H1 (cell line): ENCODE measurements around the gene CHST8. TPM values are rescaled to one million over a fixed set of nuclear protein-coding genes. Genes with fewer than 3 reads are reported as not detected.
A peak's percentile ranks its signal among the peaks of the same experiment; 100 is the strongest.

ENCODE experiments used
- CTCF ChIA-PET: fragments of 300-600 bp; sonication (Branson Sonifier 250); formaldehyde crosslinking; loops from one replicate; lab custom pipeline; 2021; ENCODE audit not compliant: partially characterized antibody; lab: Charles Lee
- POLR2A ChIA-PET: fragments of 300-600 bp; sonication (Branson Sonifier 250); formaldehyde crosslinking; loops from one replicate; lab custom pipeline; 2021; ENCODE audit warnings: inconsistent platforms; ENCODE audit not compliant: partially characterized antibody; lab: Charles Lee
- DNase-seq, 2 experiments: peaks; one replicate each; pipeline versions ENCODE4 v3.0.0 to v3.0.0-alpha.2; 2010 to 2022; ENCODE audit warnings: low spot score in 2 of 2, low read depth in 1 of 2, mixed read lengths in 1 of 2
- FAIRE-seq: peaks from 2 replicates; lab custom pipeline; 2011; peaks lifted over from hg19 to GRCh38; lab: Jason Lieb, UNC
- H2AFZ ChIP-seq: 2 replicates; pipeline ENCODE4 v1.8.1; 2012; ENCODE audit warnings: low read length, inconsistent platforms
- H2AK5ac ChIP-seq: 2 replicates; pipeline ENCODE4 v1.6.1; 2013; ENCODE audit warnings: low read depth, low read length
- H2BK120ac ChIP-seq: replicated peaks from 2 replicates; pipeline ENCODE3; 2013; ENCODE audit warnings: low read depth, low read length, inconsistent platforms
- H2BK12ac ChIP-seq: 2 replicates; pipeline ENCODE4 v1.6.1; 2013; ENCODE audit warnings: low read depth, low read length
- H2BK15ac ChIP-seq: 2 replicates; pipeline ENCODE4 v1.6.1; 2013; ENCODE audit warnings: low read length
- H2BK20ac ChIP-seq: 2 replicates; pipeline ENCODE4 v1.6.1; 2013; ENCODE audit warnings: low read length
- H2BK5ac ChIP-seq: 2 replicates; pipeline ENCODE4 v1.6.1; 2013; ENCODE audit warnings: low read depth, low read length
- H3K14ac ChIP-seq: 2 replicates; pipeline ENCODE4 v1.6.1; 2013; ENCODE audit warnings: inconsistent platforms; ENCODE audit not compliant: insufficient read length
- H3K18ac ChIP-seq: 2 replicates; pipeline ENCODE4 v1.6.1; 2013; ENCODE audit warnings: low read length; ENCODE audit errors: extremely low read depth
- H3K23ac ChIP-seq: 2 replicates; pipeline ENCODE4 v1.6.1; 2013; ENCODE audit warnings: inconsistent platforms; ENCODE audit not compliant: insufficient read length
- H3K23me2 ChIP-seq: 2 replicates; pipeline ENCODE4 v1.6.1; 2013; ENCODE audit warnings: low read depth, low read length
- H3K27ac ChIP-seq: 2 replicates; pipeline ENCODE4 v1.6.1; 2011; ENCODE audit warnings: low read depth, low read length, inconsistent platforms
- H3K27me3 ChIP-seq, 4 experiments: replicated peaks in 1 of 4; 1 replicate in 1 of 4; 2 replicates in 3 of 4; pipeline versions ENCODE4 v1.6.1 to v1.8.1; 2011 to 2013; ENCODE audit warnings: low read length in 3 of 4, mild to moderate bottlenecking in 3 of 4, inconsistent platforms in 2 of 4, mixed read lengths in 2 of 4, moderate library complexity in 1 of 4; ENCODE audit not compliant: control insufficient read depth in 3 of 4, insufficient read depth in 3 of 4; ENCODE audit errors: extremely low read depth in 1 of 4
- H3K36me3 ChIP-seq, 4 experiments: 2 replicates each; pipeline versions ENCODE4 v1.6.1 to v1.8.1; 2011 to 2013; ENCODE audit warnings: mild to moderate bottlenecking in 4 of 4, low read length in 3 of 4, moderate library complexity in 2 of 4, control low read depth in 1 of 4, inconsistent platforms in 1 of 4; ENCODE audit not compliant: insufficient read depth in 4 of 4, control insufficient read depth in 2 of 4
- H3K4ac ChIP-seq: replicated peaks from 2 replicates; pipeline ENCODE3; 2013; ENCODE audit warnings: low read length, low read depth, mixed read lengths, inconsistent platforms; ENCODE audit not compliant: insufficient read length
- H3K4me1 ChIP-seq, 4 experiments: replicated peaks in 1 of 4; 1 replicate in 1 of 4; 2 replicates in 3 of 4; pipeline versions ENCODE4 v1.6.1 to v1.8.1; 2011 to 2013; ENCODE audit warnings: low read length in 3 of 4, inconsistent platforms in 2 of 4, mixed read lengths in 1 of 4; ENCODE audit not compliant: insufficient read depth in 4 of 4, control insufficient read depth in 3 of 4
- H3K4me2 ChIP-seq, 2 experiments: 2 replicates each; pipeline versions ENCODE4 v1.6.1 to v1.8.1; 2011 to 2013; ENCODE audit warnings: low read depth in 2 of 2, low read length in 2 of 2, control low read depth in 1 of 2, inconsistent platforms in 1 of 2, mild to moderate bottlenecking in 1 of 2; ENCODE audit not compliant: insufficient read depth in 1 of 2
- H3K4me3 ChIP-seq, 4 experiments: fragments of 200-600, 300-600 bp in 1 of 4; sonication (generic), shearing (Covaris generic), sonication (Bioruptor Twin) in 1 of 4; 2 replicates each; pipeline versions ENCODE4 v1.5.1 to v1.8.1; 2011 to 2016; ENCODE audit warnings: low read length in 4 of 4, low read depth in 3 of 4, control low read depth in 2 of 4, inconsistent platforms in 2 of 4, mild to moderate bottlenecking in 2 of 4, mixed read lengths in 1 of 4, moderate library complexity in 1 of 4; ENCODE audit not compliant: insufficient read depth in 2 of 4; ENCODE audit errors: extremely low read depth in 1 of 4
- H3K56ac ChIP-seq: replicated peaks from 2 replicates; pipeline ENCODE3; 2013; ENCODE audit warnings: low read depth, mild to moderate bottlenecking, mixed read lengths, low read length, inconsistent platforms; ENCODE audit not compliant: insufficient read length
- H3K79me1 ChIP-seq: 2 replicates; pipeline ENCODE4 v1.6.1; 2013; ENCODE audit warnings: low read depth, low read length, control low read depth
- H3K79me2 ChIP-seq, 2 experiments: 2 replicates each; pipeline versions ENCODE4 v1.6.1 to v1.8.1; 2012 to 2013; ENCODE audit warnings: low read length in 2 of 2, mild to moderate bottlenecking in 2 of 2, inconsistent platforms in 1 of 2; ENCODE audit not compliant: insufficient read depth in 2 of 2, control insufficient read depth in 1 of 2
- H3K9ac ChIP-seq, 4 experiments: replicated peaks in 1 of 4; 1 replicate in 1 of 4; 2 replicates in 3 of 4; pipeline versions ENCODE4 v1.6.1 to v1.8.1; 2011 to 2013; ENCODE audit warnings: low read depth in 3 of 4, low read length in 3 of 4, control low read depth in 2 of 4, mild to moderate bottlenecking in 2 of 4, moderate library complexity in 2 of 4, inconsistent platforms in 1 of 4; ENCODE audit errors: extremely low read depth in 1 of 4
- H3K9me3 ChIP-seq, 2 experiments: 2 replicates each; pipeline versions ENCODE4 v1.6.1 to v1.8.1; 2012 to 2013; ENCODE audit warnings: mild to moderate bottlenecking in 2 of 2, moderate library complexity in 2 of 2, control low read depth in 1 of 2, inconsistent platforms in 1 of 2, low read depth in 1 of 2, low read length in 1 of 2, mixed read lengths in 1 of 2; ENCODE audit not compliant: insufficient read depth in 2 of 2
- H4K20me1 ChIP-seq, 2 experiments: replicated peaks in 1 of 2; 2 replicates each; pipeline versions ENCODE3 to v1.8.1; 2011 to 2013; ENCODE audit warnings: inconsistent platforms in 2 of 2, low read length in 2 of 2, mild to moderate bottlenecking in 1 of 2; ENCODE audit not compliant: insufficient read depth in 2 of 2, control insufficient read depth in 1 of 2
- H4K5ac ChIP-seq: 2 replicates; pipeline ENCODE4 v1.6.1; 2013; ENCODE audit warnings: low read length, low read depth, mixed read lengths, inconsistent platforms; ENCODE audit not compliant: insufficient read length
- H4K8ac ChIP-seq: 2 replicates; pipeline ENCODE4 v1.8.0; 2013; ENCODE audit warnings: mild to moderate bottlenecking, moderate library complexity, low read length, inconsistent platforms; ENCODE audit not compliant: insufficient read depth; ENCODE audit errors: extremely low read depth
- H4K91ac ChIP-seq: replicated peaks from 2 replicates; pipeline ENCODE3; 2013; ENCODE audit warnings: low read length, mixed read lengths, inconsistent platforms; ENCODE audit not compliant: insufficient read length
- ATF2 ChIP-seq: IDR thresholded peaks from 2 replicates; pipeline ENCODE4 v1.6.1; 2012; ENCODE audit warnings: low read length, inconsistent platforms
- BACH1 ChIP-seq: IDR thresholded peaks from 2 replicates; pipeline ENCODE4 v1.6.1; 2012; ENCODE audit warnings: low read length, improper control_type of control experiment
- CBX8 ChIP-seq: fragments of 300-800, 300-1000 bp; sonication (generic); IDR thresholded peaks from 2 replicates; pipeline ENCODE4 v1.7.1; 2016; ENCODE audit warnings: low read depth, low read length, borderline replicate concordance
- CREB1 ChIP-seq: IDR thresholded peaks from 2 replicates; pipeline ENCODE4 v1.6.1; 2012; ENCODE audit warnings: inconsistent platforms
- GABPA ChIP-seq: IDR thresholded peaks from 2 replicates; pipeline ENCODE4 v1.6.1; 2011; ENCODE audit warnings: mild to moderate bottlenecking, low read length, moderate library complexity, borderline replicate concordance; ENCODE audit not compliant: insufficient read depth
- HDAC2 ChIP-seq, 2 experiments: fragments of 300-600 bp in 1 of 2; sonication (generic) in 1 of 2; IDR thresholded peaks; 2 replicates each; pipeline ENCODE4 v1.6.1; 2011 to 2012; ENCODE audit warnings: low read depth in 2 of 2, low read length in 2 of 2, mild to moderate bottlenecking in 2 of 2, moderate library complexity in 2 of 2, borderline replicate concordance in 1 of 2, inconsistent platforms in 1 of 2
- NANOG ChIP-seq: IDR thresholded peaks from 2 replicates; pipeline ENCODE4 v1.6.1; 2011; ENCODE audit warnings: low read length, low read depth, mild to moderate bottlenecking, inconsistent platforms; ENCODE audit not compliant: insufficient read depth, poor library complexity, severe bottlenecking
- TAF1 ChIP-seq: IDR thresholded peaks from 2 replicates; pipeline ENCODE4 v1.6.1; 2011; ENCODE audit warnings: mild to moderate bottlenecking, low read depth, low read length
- TCF12 ChIP-seq: IDR thresholded peaks from 2 replicates; pipeline ENCODE4 v1.6.1; 2011; ENCODE audit warnings: low read depth, mild to moderate bottlenecking, low read length
- TEAD4 ChIP-seq: IDR thresholded peaks from 2 replicates; pipeline ENCODE4 v1.6.1; 2012; ENCODE audit warnings: low read depth, low read length, inconsistent platforms, mixed read lengths
- WGBS, 2 experiments: shearing (Covaris generic) in 1 of 2; methylation state at CpG; one replicate each; pipeline versions ENCODE4 v1.1.6 to v1.1.7; 2013 to 2015; ENCODE audit warnings: low lambda C conversion rate in 2 of 2, mixed read lengths in 2 of 2, inconsistent platforms in 1 of 2, low coverage in 1 of 2, missing lambda C conversion rate in 1 of 2; ENCODE audit not compliant: insufficient replicate concordance in 2 of 2, insufficient coverage in 1 of 2, insufficient read length in 1 of 2; ENCODE audit errors: extremely low coverage in 1 of 2, missing lambda C conversion rate in 1 of 2; 5-methylcytosine and 5-hydroxymethylcytosine counted together
- polyA plus RNA-seq, 7 experiments: library from polyadenylated mRNA; depleted of rRNA in 3 of 7; stranded (reverse) in 5 of 7; unstranded in 2 of 7; fragments of >200 nt in 5 of 7; fragments of 200-250 nt in 2 of 7; gene quantifications; 1 replicate in 5 of 7; 2 replicates in 1 of 7; 4 replicates in 1 of 7; pipeline versions ENCODE4 v1.2.1 to v1.2.3, GENCODE V29; 2011 to 2013; ENCODE audit warnings: missing spikeins in 2 of 7, mixed read lengths in 2 of 7
- total RNA-seq: library from RNA; stranded (reverse); fragmentation: NEBNext Ultra II Directional; extraction: Animal tissue kit (Norgen Biotek cat#: 25700); gene quantifications from 2 replicates; pipeline ENCODE4 v1.2.1, GENCODE V29; 2021

Gene CHST8
- total and polyA plus RNA-seq, 2 of the 8 experiments (the other 6 are each of a cell fraction or from before 2014, with no cell fraction given) = 10.8 to 28.2 TPM

GRCh38 chr19:33689138-33689746 is 67.5 kb downstream of the CHST8 start:
- Histone ChIP-seq H2BK120ac (no peak overlapping the region), H3K36me3 (no peaks in the 10 kb centered on the region), H3K4ac (no peak overlapping the region), H3K4me2 (no peak overlapping the region), H4K8ac (peak overlapping the region; percentile 25; the same call in 1 of the 2 replicates), H4K91ac (no peak overlapping the region), H3K23ac (no peak overlapping the region), H2AK5ac (no peak overlapping the region), H3K79me1 (peaks cover 2% of the 10 kb centered on the region; the same call in 1 of the 2 replicates), H3K56ac (no peak overlapping the region), H3K79me2 (no peaks in the 10 kb centered on the region), H2BK15ac (no peak overlapping the region), H2BK5ac (no peak overlapping the region), H2BK20ac (no peak overlapping the region), H3K4me1 (peaks cover 0 to 14% (median 4%) of the 10 kb centered on the region in 4 experiments; a peak in 4 of 7 replicates), H2AFZ (no peak overlapping the region), H4K20me1 (peaks cover 2 to 11% of the 10 kb centered on the region in 2 experiments), H3K4me3 (no peak overlapping the region), H4K5ac (no peak overlapping the region), H3K27me3 (no peaks in the 10 kb centered on the region), H3K18ac (no peak overlapping the region), H2BK12ac (no peak overlapping the region), H3K14ac (no peak overlapping the region), H3K27ac (no peak overlapping the region), H3K23me2 (no peaks in the 10 kb centered on the region), H3K9ac (no peak overlapping the region), H3K9me3 (no peaks in the 10 kb centered on the region)
- ChIA-PET POLR2A (no interaction called here), CTCF (interaction anchor here (0.6 to 1.5 kb wide), 2 partner anchors 59 to 106 kb away, joined by 3 to 4 read pairs; no protein-coding TSS in a partner anchor)
- no peak for FAIRE-seq
- no peak for DNase-seq
- 96% methylated on average over 18 of the region's 18 CpGs; no CpG with 5 or more reads in 1 of the 2 experiments for WGBS, 2 experiments
- no peak for TF ChIP-seq TEAD4
- TF ChIP-seq CBX8 = no peak
- TF ChIP-seq GABPA = no peak
- no peak for TF ChIP-seq NANOG
- no peak for TF ChIP-seq ATF2
- TF ChIP-seq BACH1 = no peak
- TF ChIP-seq TAF1 = no peak
- no peak for TF ChIP-seq CREB1
- no peak for TF ChIP-seq HDAC2 (IDR thresholded peaks at IDR 0.05; ENCODE audit: borderline replicate concordance in 1 of 2, low read depth in 2 of 2, low read length in 2 of 2)
- TF ChIP-seq TCF12 = no peak
